ENCODE results near the gene DPH1.

Gene DPH1

DNA sequence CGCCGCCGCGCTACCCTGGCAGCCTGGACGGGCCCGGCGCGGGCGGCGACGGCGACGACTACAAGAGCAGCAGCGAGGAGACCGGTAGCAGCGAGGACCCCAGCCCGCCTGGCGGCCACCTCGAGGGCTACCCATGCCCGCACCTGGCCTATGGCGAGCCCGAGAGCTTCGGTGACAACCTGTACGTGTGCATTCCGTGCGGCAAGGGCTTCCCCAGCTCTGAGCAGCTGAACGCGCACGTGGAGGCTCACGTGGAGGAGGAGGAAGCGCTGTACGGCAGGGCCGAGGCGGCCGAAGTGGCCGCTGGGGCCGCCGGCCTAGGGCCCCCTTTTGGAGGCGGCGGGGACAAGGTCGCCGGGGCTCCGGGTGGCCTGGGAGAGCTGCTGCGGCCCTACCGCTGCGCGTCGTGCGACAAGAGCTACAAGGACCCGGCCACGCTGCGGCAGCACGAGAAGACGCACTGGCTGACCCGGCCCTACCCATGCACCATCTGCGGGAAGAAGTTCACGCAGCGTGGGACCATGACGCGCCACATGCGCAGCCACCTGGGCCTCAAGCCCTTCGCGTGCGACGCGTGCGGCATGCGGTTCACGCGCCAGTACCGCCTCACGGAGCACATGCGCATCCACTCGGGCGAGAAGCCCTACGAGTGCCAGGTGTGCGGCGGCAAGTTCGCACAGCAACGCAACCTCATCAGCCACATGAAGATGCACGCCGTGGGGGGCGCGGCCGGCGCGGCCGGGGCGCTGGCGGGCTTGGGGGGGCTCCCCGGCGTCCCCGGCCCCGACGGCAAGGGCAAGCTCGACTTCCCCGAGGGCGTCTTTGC is 28.0 kb downstream of the DPH1 start:
- Mint-ChIP-seq H3K36me3 (peaks cover 82% of the 10 kb centered on the region), H3K4me3 (peak overlapping the region; percentile 34), H3K27ac (peak overlapping the region; percentile 48), H3K9me3 (no peaks in the 10 kb centered on the region), H3K4me1 (peaks cover 38% of the 10 kb centered on the region)
- ATAC-seq = no peak
- no peak for DNase-seq (ENCODE audit: low spot score in 2 of 2)

DNA sequence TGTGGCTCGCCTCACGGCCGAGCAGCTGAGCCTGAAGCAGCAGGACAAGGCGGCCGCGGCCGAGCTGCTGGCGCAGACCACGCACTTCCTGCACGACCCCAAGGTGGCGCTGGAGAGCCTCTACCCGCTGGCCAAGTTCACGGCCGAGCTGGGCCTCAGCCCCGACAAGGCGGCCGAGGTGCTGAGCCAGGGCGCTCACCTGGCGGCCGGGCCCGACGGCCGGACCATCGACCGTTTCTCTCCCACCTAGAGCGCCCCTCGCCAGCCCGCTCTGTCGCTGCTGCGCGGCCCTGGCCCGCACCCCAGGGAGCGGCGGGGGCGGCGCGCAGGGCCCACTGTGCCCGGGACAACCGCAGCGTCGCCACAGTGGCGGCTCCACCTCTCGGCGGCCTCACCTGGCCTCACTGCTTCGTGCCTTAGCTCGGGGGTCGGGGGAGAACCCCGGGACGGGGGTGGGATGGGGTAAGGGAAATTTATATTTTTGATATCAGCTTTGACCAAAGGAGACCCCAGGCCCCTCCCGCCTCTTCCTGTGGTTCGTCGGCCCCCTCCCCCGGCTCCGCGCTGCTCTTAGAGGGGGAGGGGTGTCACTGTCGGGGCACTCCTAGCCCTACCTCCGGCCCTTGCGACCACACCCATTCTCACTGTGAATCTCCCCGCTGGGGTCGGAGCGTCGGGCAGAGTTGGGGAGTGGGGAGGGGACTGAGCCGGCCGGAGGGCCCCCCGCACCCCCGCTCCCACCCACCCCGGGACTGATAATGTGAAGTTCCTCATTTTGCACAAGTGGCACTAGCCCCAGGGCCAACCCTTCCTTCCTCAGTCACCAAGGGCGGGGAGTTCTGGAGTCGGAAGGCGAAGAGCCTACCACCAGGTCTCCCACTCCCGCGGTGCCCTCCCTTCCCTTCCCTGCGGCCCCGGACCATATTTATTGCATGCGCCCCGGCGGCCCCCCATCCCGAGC is 28.9 kb downstream of the DPH1 start:
- ATAC-seq = no peak
- Mint-ChIP-seq H3K4me3 (peak overlapping the region; percentile 34), H3K36me3 (peaks cover 82% of the 10 kb centered on the region), H3K27ac (peak overlapping the region; percentile 76), H3K4me1 (peaks cover 40% of the 10 kb centered on the region), H3K9me3 (no peaks in the 10 kb centered on the region)
- peak; percentile 67 to 88 for DNase-seq (ENCODE audit: low spot score in 2 of 2)

DNA sequence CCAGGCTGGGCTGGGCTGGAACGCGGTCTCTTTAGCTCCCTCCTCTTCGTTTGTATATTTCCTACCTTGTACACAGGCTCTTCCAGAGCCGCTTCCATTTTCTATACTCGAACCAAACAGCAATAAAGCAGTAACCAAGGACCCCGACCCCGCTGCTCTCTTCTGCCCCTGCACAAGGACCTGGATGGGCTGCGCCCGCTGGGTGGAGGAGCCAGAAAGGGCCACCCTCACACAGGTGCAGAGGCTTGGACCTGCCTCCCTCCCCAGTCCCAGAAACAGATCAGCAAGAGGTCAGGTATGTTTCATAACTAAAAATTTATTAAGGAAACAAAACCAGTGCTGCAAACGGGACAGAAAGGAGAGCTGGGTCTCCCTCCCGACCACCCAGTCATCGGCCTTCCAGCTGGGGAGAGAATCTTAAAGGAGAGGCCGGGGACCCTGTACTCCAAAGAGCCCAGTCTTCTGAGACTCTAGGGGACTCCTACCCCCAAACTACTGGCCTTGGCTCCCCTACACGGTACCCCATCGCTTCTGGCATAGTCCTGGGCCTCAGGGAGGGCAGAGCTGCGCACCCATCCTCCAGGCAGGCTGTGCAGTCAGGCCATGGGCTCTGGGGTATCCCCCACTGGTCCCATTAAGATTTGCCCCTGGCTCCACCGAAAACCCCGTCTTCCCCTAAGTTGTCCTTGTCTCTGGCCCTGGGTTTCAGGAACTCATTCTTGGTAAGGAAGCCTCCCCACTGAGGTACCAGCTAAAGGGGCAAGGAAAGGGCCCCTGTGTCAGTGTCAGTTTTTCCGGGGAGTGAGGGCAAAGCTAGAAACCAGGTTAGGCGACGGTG is 29.8 kb downstream of the DPH1 start:
- Mint-ChIP-seq H3K27ac (peak overlapping the region; percentile 76), H3K9me3 (no peaks in the 10 kb centered on the region), H3K4me3 (peak overlapping the region; percentile 31), H3K36me3 (peaks cover 82% of the 10 kb centered on the region), H3K4me1 (peaks cover 45% of the 10 kb centered on the region)
- no peak for DNase-seq (ENCODE audit: low spot score in 2 of 2)
- no peak for ATAC-seq

DNA sequence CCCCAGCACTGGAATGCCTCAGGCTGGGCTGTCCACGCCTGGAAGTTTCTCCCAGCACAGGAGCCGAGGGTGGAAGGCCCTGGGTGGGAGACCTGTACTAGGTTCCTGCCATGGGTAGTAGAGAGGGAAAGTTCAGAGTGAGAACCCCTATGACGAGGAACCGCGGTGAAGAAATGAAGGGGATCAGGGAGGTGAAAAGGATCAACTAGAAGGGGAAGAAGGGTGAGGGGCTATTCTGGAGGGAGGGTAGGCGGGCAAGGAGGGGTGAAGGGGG is 30.4 kb downstream of the DPH1 start:
- H3K9me3 Mint-ChIP-seq = no peaks in the 10 kb centered on the region
- H3K4me1 Mint-ChIP-seq = peaks cover 51% of the 10 kb centered on the region
- ATAC-seq (no peak), DNase-seq (ENCODE audit: low spot score in 2 of 2) (no peak)
- no peak overlapping the region for H3K4me3 Mint-ChIP-seq
- no peak overlapping the region for H3K27ac Mint-ChIP-seq
- H3K36me3 Mint-ChIP-seq = peaks cover 86% of the 10 kb centered on the region

DNA sequence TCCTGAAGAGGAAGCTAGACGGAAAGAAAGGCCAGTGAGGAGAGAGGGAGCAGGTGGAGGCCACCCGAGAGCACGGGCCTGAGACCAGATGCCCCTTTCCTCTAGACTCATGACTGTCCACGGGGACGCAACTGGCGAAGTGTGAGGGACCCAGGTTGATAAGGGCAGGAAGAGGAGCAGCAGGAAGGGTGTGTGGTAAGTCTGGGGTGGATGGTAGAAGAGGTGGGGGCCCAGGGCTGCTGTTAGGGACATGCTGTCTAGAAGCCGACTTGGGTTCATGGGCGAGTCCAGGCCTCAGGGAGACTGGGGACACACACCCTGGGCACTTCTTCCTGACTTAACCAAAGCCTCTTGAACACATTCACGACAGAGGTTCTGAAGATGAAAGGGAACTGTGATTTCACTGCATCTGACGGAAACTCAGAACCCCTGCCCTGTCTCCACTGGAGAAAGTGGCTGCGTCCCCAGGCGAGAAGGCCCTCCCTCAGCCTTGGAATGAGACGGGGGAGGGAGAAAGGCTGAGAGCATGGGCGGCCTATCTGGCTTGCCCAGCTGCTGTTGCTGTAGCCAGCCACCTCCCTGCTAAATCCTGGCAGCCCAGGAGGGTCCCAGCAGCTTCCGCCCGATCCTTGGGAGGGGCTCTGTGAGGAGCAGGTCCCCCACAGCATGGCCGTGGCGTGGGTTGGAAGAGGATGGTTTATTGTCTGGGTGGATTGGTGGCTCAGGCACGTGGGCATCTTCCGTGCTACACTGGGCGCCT is 30.9 kb downstream of the DPH1 start:
- Mint-ChIP-seq H3K36me3 (peaks cover 91% of the 10 kb centered on the region), H3K27ac (no peak overlapping the region), H3K9me3 (no peaks in the 10 kb centered on the region), H3K4me1 (peaks cover 56% of the 10 kb centered on the region), H3K4me3 (no peak overlapping the region)
- no peak for DNase-seq (ENCODE audit: low spot score in 2 of 2)
- no peak for ATAC-seq

DNA sequence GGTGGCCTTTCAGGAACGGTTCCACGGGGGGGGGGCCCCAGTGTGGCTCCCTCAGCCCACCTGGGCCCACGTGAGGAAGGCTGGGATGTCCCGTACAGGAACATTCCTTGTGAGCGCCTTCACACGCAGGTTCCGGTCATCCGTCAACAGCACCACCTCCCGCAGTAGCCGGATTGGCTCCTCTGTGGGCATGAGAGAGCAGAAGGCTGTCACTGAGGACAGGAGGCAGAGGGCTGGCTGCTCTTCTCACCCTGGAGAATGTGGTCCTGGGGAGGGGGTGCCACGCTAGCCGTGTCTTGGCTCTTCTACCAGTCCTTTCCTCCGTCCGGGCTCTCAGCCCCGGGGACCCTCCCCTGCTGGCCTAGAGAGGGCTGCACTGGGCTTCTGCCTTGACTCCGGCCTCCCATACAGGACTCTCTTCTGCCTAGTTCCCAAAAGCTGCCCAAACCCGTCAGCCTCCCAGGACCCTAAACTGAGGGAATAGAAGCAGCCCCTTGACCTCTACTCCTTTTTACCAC is 31.5 kb downstream of the DPH1 start:
- ATAC-seq (no peak), DNase-seq (ENCODE audit: low spot score in 2 of 2) (no peak)
- H3K27ac Mint-ChIP-seq = peak overlapping the region; percentile 84
- no peak overlapping the region for H3K4me3 Mint-ChIP-seq
- peaks cover 94% of the 10 kb centered on the region for H3K36me3 Mint-ChIP-seq
- H3K9me3 Mint-ChIP-seq = no peaks in the 10 kb centered on the region
- H3K4me1 Mint-ChIP-seq = peaks cover 62% of the 10 kb centered on the region

DNA sequence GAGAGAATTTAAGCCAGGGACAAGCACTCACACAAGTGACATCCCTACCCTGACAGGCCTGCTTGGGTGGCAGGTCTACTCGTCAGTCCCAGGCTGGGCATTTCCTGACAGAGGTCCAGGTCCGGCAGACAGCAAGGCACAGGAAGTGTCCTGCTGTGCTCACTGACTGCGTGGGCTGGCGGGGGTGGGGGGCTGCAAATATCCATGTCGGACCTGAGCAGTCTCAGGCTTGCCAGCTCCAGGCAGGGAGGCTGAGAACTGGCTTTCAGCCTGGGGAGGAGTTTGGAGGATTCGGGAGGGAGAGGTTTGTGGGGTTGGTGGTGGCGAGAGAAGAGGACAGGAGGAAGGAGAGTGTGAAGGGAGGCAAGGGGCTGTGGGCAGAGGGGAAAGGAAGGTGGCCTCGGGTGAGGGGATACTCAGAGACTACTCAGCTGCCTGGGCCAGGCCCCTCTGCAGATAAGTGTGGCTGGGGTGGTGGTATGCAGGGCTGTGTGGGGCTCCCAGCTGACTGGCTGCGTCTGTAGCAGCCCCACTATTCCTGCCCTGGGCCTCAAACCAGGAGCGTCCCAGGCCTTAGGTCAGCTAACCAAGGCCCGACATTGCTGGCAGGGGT is 32.7 kb downstream of the DPH1 start:
- no peak for DNase-seq (ENCODE audit: low spot score in 2 of 2)
- Mint-ChIP-seq H3K36me3 (peaks cover 97% of the 10 kb centered on the region), H3K27ac (peak overlapping the region; percentile 84), H3K4me1 (peaks cover 69% of the 10 kb centered on the region), H3K9me3 (no peaks in the 10 kb centered on the region), H3K4me3 (no peak overlapping the region)
- no peak for ATAC-seq

DNA sequence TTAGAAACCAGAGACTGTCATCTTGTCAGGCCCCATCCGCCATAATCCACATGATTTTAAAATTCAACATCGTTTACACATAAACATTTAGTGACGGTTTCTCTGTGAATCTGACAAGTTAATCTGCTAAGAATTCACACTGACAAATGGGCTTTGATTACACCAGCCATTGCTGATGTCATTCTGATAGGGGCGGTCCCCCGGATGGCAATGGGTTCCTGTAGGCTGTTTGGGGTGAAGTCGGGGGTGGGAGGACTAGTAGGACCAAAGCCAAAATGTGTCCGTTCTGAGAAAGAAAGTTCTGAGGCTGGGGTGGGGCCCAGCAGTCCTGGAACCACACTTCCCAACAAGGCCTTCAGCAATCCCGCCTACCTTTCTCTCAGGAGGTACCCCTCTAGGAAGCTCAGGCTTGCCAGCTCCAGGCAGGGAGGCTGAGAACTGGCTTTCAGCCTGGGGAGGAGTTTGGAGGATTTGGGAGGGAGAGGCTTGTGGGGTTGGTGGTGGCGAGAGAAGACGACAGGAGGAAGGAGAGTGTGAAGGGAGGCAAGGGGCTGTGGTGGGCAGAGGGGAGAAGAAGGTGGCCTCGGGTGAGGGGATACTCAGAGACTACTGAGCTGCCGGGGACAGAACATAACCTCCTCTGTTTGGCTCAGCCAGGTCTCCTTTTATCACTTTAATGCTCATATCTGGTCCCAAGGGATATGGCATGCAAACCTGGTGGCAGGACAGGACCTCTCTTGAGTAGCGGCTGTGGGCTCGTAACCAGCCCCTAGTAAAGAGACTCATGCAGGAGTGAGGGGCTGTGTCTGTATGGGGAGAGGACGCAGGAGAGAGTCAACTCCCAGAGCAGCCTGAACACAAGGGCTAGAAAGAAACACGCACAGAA is 33.6 kb downstream of the DPH1 start:
- H3K27ac Mint-ChIP-seq = peak overlapping the region; percentile 84
- peaks cover 71% of the 10 kb centered on the region for H3K4me1 Mint-ChIP-seq
- ATAC-seq (no peak), DNase-seq (ENCODE audit: low spot score in 2 of 2) (peak in 1 of 2 donors; percentile 70)
- H3K4me3 Mint-ChIP-seq = peak overlapping the region; percentile 13
- peaks cover 95% of the 10 kb centered on the region for H3K36me3 Mint-ChIP-seq
- H3K9me3 Mint-ChIP-seq = no peaks in the 10 kb centered on the region

DNA sequence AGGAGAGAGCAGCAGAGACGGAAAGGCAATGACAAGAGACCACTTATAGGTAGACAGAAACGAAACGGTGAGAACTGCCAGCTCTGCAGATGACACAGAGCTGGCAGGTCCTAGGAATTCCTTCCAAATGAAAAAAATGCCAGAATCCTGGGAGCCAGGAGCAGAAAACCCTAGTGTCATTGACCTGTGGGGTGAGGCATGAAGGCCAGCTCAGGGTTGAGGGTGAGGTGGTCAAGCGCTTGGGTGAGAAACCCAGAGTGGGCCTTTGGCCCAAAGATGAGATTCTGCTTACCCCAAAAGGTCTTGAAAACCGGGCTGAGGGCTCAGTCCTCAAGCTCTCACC is 34.2 kb downstream of the DPH1 start:
- DNase-seq (ENCODE audit: low spot score in 2 of 2) (no peak), ATAC-seq (no peak)
- Mint-ChIP-seq H3K4me1 (peaks cover 78% of the 10 kb centered on the region), H3K36me3 (peaks cover 95% of the 10 kb centered on the region), H3K9me3 (no peaks in the 10 kb centered on the region), H3K27ac (peak overlapping the region; percentile 82), H3K4me3 (peak overlapping the region; percentile 13)

DNA sequence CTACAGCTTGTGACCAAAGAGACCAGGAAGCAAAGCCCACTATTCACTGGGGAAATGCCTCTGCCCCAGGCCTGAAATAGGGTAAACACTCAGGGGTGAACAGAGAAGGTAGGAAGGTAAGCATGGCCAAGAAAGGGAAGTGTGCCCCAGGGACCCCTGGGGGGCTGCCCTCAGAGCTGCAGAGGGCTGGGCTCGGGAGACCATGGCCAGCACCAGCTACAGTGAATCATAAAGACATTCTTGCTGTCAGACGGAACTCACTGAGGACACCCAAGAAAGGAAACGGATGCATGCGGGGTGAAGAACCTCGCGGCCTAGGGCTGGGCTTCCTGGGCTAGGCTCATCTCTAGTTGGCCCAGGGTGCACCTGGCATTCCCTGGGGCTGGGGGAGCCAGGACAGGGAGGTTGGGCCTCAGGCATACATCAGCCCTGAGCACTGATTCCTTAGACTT is 34.6 kb downstream of the DPH1 start:
- DNase-seq (ENCODE audit: low spot score in 2 of 2) = peak in 1 of 2 donors; percentile 59
- H3K4me3 Mint-ChIP-seq = peak overlapping the region; percentile 13
- ATAC-seq = peak; percentile 1
- no peaks in the 10 kb centered on the region for H3K9me3 Mint-ChIP-seq
- H3K36me3 Mint-ChIP-seq = peaks cover 95% of the 10 kb centered on the region
- H3K27ac Mint-ChIP-seq = peak overlapping the region; percentile 82
- peaks cover 77% of the 10 kb centered on the region for H3K4me1 Mint-ChIP-seq

DNA sequence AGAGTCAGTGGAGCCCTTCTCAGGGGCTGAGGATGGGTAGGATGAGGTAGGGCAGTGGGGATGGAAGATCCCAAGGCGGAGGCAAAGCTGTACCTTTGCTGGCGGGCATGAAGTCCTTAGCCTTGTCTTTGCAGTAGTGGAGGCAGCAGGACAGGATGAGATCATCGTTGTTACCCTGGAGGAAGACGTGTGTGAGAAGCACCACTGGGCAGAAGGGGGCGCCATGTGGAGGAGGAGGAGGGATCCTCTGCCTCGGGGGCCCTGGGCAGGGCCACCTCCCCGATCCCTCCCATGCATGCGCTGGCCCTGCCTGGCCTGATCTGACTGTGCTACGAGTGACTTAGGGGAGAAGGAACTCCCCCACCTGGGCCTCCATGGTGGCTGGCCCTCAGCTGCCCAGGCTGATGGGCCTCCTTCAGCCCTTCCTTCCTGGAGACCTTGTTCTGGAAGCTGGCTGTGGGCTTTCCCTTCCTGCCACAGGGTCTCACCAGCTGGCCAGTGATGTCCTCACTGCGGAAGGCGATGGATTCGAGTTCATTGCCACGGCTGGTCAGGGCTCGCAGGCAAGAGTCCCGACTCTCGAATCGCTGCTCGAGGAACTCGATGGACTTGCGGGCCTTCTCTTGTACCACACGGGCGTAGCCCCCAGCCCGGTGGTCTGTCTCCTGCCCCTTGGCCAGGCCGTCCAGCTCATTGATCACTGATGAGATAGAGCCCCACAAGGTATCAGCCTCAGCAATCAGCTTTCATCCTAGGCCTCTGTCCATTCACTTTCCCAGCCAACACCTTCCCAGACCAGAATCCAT is 35.2 kb downstream of the DPH1 start:
- H3K9me3 Mint-ChIP-seq = no peaks in the 10 kb centered on the region
- DNase-seq (ENCODE audit: low spot score in 2 of 2) (peak; percentile 47 to 88), ATAC-seq (peak; percentile 79)
- peaks cover 94% of the 10 kb centered on the region for H3K36me3 Mint-ChIP-seq
- peaks cover 79% of the 10 kb centered on the region for H3K4me1 Mint-ChIP-seq
- peak overlapping the region; percentile 13 for H3K4me3 Mint-ChIP-seq
- H3K27ac Mint-ChIP-seq = peak overlapping the region; percentile 82

DNA sequence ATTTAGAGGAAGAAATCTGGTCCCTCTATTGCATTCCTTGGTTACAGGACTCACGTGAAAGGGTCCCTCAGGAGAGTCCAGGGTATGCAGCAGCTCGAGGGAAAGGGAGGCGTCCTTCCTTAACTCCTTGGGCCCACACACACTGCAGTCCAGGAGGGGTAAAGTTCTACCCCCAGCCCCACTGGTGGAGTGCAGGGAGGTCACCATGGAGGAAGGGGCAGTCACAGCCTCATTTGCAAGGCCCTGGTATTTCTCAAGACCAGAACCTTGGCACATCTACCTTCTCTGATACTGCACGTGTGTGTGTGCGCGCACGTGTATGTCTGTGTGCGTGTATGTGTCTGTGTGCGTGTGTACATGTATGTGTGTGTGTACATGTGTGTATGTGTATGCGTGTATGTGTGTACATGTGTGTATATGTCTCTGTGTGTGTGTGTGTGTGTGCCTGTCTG is 36.0 kb downstream of the DPH1 start:
- H3K36me3 Mint-ChIP-seq = peaks cover 90% of the 10 kb centered on the region
- no peak overlapping the region for H3K4me3 Mint-ChIP-seq
- H3K9me3 Mint-ChIP-seq = no peaks in the 10 kb centered on the region
- H3K4me1 Mint-ChIP-seq = peaks cover 79% of the 10 kb centered on the region
- DNase-seq (ENCODE audit: low spot score in 2 of 2) (no peak), ATAC-seq (no peak)
- H3K27ac Mint-ChIP-seq = no peak overlapping the region
